Mucosa of stomach (tissue), 1 donor: ENCODE measurements around the gene BFSP2.

Source experiments
- H3K27me3 ChIP-seq: one replicate; pipeline ENCODE4 v1.7.0; 2013; ENCODE audit warnings: mild to moderate bottlenecking, low read length; ENCODE audit not compliant: control insufficient read depth, insufficient read depth
- H3K36me3 ChIP-seq: one replicate; pipeline ENCODE4 v1.7.0; 2013; ENCODE audit warnings: low read length; ENCODE audit not compliant: control insufficient read depth, insufficient read depth
- H3K4me1 ChIP-seq: one replicate; pipeline ENCODE4 v1.7.0; 2013; ENCODE audit warnings: mild to moderate bottlenecking, low read length; ENCODE audit not compliant: control insufficient read depth, insufficient read depth
- H3K4me3 ChIP-seq: one replicate; pipeline ENCODE4 v1.7.0; 2013; ENCODE audit warnings: low read length
- H3K9ac ChIP-seq: one replicate; pipeline ENCODE4 v1.7.0; 2013; ENCODE audit warnings: mild to moderate bottlenecking, low read length, moderate library complexity
- H3K9me3 ChIP-seq: one replicate; pipeline ENCODE4 v1.7.0; 2013; ENCODE audit warnings: mild to moderate bottlenecking, low read length, moderate library complexity; ENCODE audit not compliant: control insufficient read depth
- donor health status: Pancreatic carcinoma.

Gene BFSP2

DNA sequence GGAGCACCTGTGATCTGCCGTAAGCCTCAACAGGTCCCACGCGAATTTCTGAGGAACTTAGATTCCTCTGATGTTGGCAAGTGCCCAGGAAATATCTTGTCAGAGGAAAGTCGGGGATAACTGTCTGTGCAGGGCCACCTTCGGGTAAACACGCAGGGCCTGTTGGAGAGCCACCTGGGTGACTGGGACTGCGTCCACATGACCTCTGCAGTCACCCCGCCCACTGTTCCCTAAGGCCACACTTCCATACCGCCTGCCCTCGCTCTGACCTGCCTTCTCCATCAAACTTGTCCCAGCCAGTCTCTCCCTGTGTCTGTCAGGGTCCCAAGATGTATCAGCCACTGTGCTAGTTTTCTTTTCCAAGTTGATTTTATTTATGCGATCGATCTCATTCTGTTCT lies 28.7 kb downstream of the BFSP2 start:
- Histone ChIP-seq H3K4me1 (no peaks in the 10 kb centered on the region), H3K27me3 (no peaks in the 10 kb centered on the region), H3K9ac (no peak overlapping the region), H3K4me3 (no peak overlapping the region), H3K36me3 (no peaks in the 10 kb centered on the region), H3K9me3 (no peaks in the 10 kb centered on the region)

GRCh38 chr3:133429063-133429462 lies 29.2 kb downstream of the BFSP2 start:
- H3K9me3 ChIP-seq = no peaks in the 10 kb centered on the region
- no peaks in the 10 kb centered on the region for H3K27me3 ChIP-seq
- H3K9ac ChIP-seq = no peak overlapping the region
- no peaks in the 10 kb centered on the region for H3K36me3 ChIP-seq
- H3K4me3 ChIP-seq = no peak overlapping the region
- no peaks in the 10 kb centered on the region for H3K4me1 ChIP-seq

GRCh38 chr3:133439563-133439962 lies 39.7 kb downstream of the BFSP2 start:
- H3K9ac ChIP-seq = no peak overlapping the region
- no peaks in the 10 kb centered on the region for H3K9me3 ChIP-seq
- no peak overlapping the region for H3K4me3 ChIP-seq
- no peaks in the 10 kb centered on the region for H3K27me3 ChIP-seq
- H3K36me3 ChIP-seq = no peaks in the 10 kb centered on the region
- H3K4me1 ChIP-seq = peaks cover 21% of the 10 kb centered on the region

DNA sequence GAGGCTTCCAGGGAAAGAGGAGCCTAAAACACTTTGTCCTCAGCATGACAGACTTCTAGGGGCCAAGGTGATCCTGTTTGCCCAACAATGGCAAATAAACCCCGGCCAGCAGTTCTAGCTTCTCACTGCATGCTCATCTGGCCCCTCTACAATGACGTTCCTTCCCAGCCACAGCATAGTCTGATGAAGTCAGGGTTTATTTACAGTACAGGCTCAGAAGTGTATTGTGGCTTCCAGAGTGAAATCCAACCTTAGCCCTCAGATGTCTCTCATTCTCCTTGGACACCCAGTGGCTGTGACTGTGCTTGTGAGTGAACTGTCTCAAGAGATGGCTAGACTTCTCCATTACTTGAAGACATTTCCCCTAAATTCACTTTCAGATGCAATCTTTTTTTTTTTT lies 40.8 kb downstream of the BFSP2 start:
- Histone ChIP-seq H3K4me3 (no peak overlapping the region), H3K9me3 (no peaks in the 10 kb centered on the region), H3K9ac (no peak overlapping the region), H3K36me3 (no peaks in the 10 kb centered on the region), H3K27me3 (no peaks in the 10 kb centered on the region), H3K4me1 (peaks cover 26% of the 10 kb centered on the region)

- H3K9ac ChIP-seq = no peak overlapping the region
- H3K27me3 ChIP-seq = no peaks in the 10 kb centered on the region
- no peak overlapping the region for H3K4me3 ChIP-seq
- no peaks in the 10 kb centered on the region for H3K36me3 ChIP-seq
- peaks cover 26% of the 10 kb centered on the region for H3K4me1 ChIP-seq
- H3K9me3 ChIP-seq = no peaks in the 10 kb centered on the region
These were observed 42.0 kb downstream of the BFSP2 start for GRCh38 chr3:133441867-133442270.

DNA sequence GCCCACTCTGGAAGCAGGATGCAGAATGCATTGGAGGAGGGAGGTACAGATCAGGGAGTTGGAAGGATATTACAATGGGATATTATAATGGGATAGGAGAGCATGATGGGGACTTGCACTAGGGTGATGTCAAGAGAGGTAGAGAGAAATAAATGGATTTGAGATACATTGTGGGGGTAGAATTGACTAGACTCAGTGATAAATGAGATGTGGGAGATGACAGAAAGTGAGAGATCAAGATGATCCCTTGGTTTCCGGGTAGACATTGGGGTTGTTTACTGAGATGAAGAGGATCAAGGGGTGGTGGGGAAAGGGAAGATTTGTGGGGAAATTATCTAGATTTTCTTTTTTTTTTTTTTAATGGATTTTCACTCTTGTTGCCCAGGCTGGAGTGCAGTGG lies 42.7 kb downstream of the BFSP2 start:
- Histone ChIP-seq H3K4me1 (peaks cover 26% of the 10 kb centered on the region), H3K27me3 (no peaks in the 10 kb centered on the region), H3K4me3 (no peak overlapping the region), H3K36me3 (no peaks in the 10 kb centered on the region), H3K9ac (no peak overlapping the region), H3K9me3 (no peaks in the 10 kb centered on the region)

GRCh38 chr3:133443649-133444422 lies 44.0 kb downstream of the BFSP2 start:
- Histone ChIP-seq H3K36me3 (no peaks in the 10 kb centered on the region), H3K27me3 (no peaks in the 10 kb centered on the region), H3K9ac (no peak overlapping the region), H3K9me3 (no peaks in the 10 kb centered on the region), H3K4me1 (peaks cover 21% of the 10 kb centered on the region), H3K4me3 (no peak overlapping the region)

- Histone ChIP-seq H3K4me3 (no peak overlapping the region), H3K9me3 (no peaks in the 10 kb centered on the region), H3K9ac (no peak overlapping the region), H3K36me3 (no peaks in the 10 kb centered on the region), H3K27me3 (no peaks in the 10 kb centered on the region), H3K4me1 (peaks cover 21% of the 10 kb centered on the region)
These were observed 44.5 kb downstream of the BFSP2 start for GRCh38 chr3:133444423-133444774.

DNA sequence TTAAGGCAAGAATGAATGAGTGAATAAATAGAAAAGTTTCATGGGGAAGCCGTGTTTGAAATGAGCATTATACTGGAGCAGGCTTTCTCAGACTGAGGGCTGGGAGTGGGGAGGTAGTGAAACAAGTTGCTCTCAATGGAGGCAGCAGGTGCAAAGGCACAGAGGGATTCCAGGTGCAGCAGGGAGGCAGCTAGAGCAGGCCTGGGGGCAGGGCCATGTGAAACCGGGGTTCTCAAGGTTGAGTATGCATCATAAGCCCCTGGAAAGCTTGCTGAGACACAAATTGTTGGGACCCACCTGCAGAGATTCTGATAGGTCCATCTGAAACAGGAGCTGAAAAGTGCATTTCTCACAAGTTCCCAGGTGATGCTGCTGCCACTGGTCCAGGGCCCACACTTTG lies 45.3 kb downstream of the BFSP2 start:
- H3K36me3 ChIP-seq = no peaks in the 10 kb centered on the region
- no peaks in the 10 kb centered on the region for H3K9me3 ChIP-seq
- no peak overlapping the region for H3K9ac ChIP-seq
- no peaks in the 10 kb centered on the region for H3K27me3 ChIP-seq
- H3K4me1 ChIP-seq = peaks cover 21% of the 10 kb centered on the region
- no peak overlapping the region for H3K4me3 ChIP-seq

GRCh38 chr3:133447750-133448477 lies 48.1 kb downstream of the BFSP2 start:
- Histone ChIP-seq H3K27me3 (no peaks in the 10 kb centered on the region), H3K9ac (no peak overlapping the region), H3K4me1 (peaks cover 22% of the 10 kb centered on the region), H3K36me3 (no peaks in the 10 kb centered on the region), H3K9me3 (no peaks in the 10 kb centered on the region), H3K4me3 (no peak overlapping the region)

- Histone ChIP-seq H3K9me3 (no peaks in the 10 kb centered on the region), H3K4me3 (no peak overlapping the region), H3K27me3 (no peaks in the 10 kb centered on the region), H3K9ac (no peak overlapping the region), H3K4me1 (peaks cover 17% of the 10 kb centered on the region), H3K36me3 (no peaks in the 10 kb centered on the region)
These were observed 48.7 kb downstream of the BFSP2 start for GRCh38 chr3:133448478-133449122.

- H3K9ac ChIP-seq = no peak overlapping the region
- H3K9me3 ChIP-seq = no peaks in the 10 kb centered on the region
- no peak overlapping the region for H3K4me3 ChIP-seq
These were observed 51.5 kb downstream of the BFSP2 start for GRCh38 chr3:133451309-133451708.

More at GRCh38 chr3:133451309-133451708, 51.5 kb downstream of the BFSP2 start:
- Histone ChIP-seq H3K4me1 (peaks cover 7% of the 10 kb centered on the region), H3K36me3 (no peaks in the 10 kb centered on the region), H3K27me3 (no peaks in the 10 kb centered on the region)
